K562 (cell line): ENCODE data around the gene C6orf47. TPM values are rescaled to one million over a fixed set of nuclear protein-coding genes. Genes with fewer than 3 reads are reported as not detected.

ENCODE experiments used
- CBFA2T3 ChIP-seq: fragments of 450-650 bp; IDR thresholded peaks from 2 replicates; pipeline ENCODE4 v1.6.1; 2017
- CEBPZ ChIP-seq: fragments of 150-350 bp; IDR thresholded peaks from 2 replicates; pipeline ENCODE4 v1.6.1; 2014; ENCODE audit warnings: low read depth, mild to moderate bottlenecking, low read length, borderline replicate concordance
- CREB5 ChIP-seq: fragments of 250-450 bp; sonication (Bioruptor Pico); IDR thresholded peaks from 2 replicates; pipeline ENCODE4 v1.5.0; 2020; ENCODE audit warnings: mild to moderate bottlenecking
- JUNB ChIP-seq: fragments of 450-650 bp; formaldehyde crosslinking; conservative IDR thresholded peaks from 2 replicates; pipeline ENCODE4 v1.4.0; 2020; ENCODE audit warnings: mild to moderate bottlenecking
- MEF2A ChIP-seq: IDR thresholded peaks from 2 replicates; pipeline ENCODE4 v1.6.1; 2011; ENCODE audit warnings: low read depth, mild to moderate bottlenecking, low read length, moderate library complexity; ENCODE audit not compliant: control insufficient read depth
- PBX2 ChIP-seq, 2 experiments: IDR thresholded peaks in 1 of 2; conservative IDR thresholded peaks in 1 of 2; 2 replicates each; pipeline ENCODE4 v1.6.1; 2016; ENCODE audit warnings: low read depth in 2 of 2, mild to moderate bottlenecking in 1 of 2, missing compliant biosample characterization in 1 of 2, missing genetic modification characterization in 1 of 2, moderate library complexity in 1 of 2
- PRMT5 ChIP-seq: sonication (generic); formaldehyde crosslinking; IDR thresholded peaks from 2 replicates; pipeline ENCODE4 v1.5.0; 2020; ENCODE audit warnings: missing genetic modification reagents
- RUNX1 ChIP-seq: sonication (generic); IDR thresholded peaks from 2 replicates; pipeline ENCODE4 v1.6.1; 2016; ENCODE audit warnings: antibody characterized with exemption, low read depth
- ZNF277 ChIP-seq: fragments of 250-450 bp; sonication (Bioruptor Pico); IDR thresholded peaks from 2 replicates; pipeline ENCODE4 v1.8.0; 2022; ENCODE audit warnings: inconsistent platforms, mild to moderate bottlenecking, moderate library complexity, borderline replicate concordance
- ZNF311 ChIP-seq: fragments of 250-450 bp; sonication (Bioruptor Pico); IDR thresholded peaks from 2 replicates; pipeline ENCODE4 v1.4.0; 2020; ENCODE audit warnings: mild to moderate bottlenecking, moderate library complexity
- ZNF592 ChIP-seq: fragments of 450-650 bp; IDR thresholded peaks from 2 replicates; pipeline ENCODE4 v1.6.1; 2017; ENCODE audit warnings: antibody characterized with exemption, mild to moderate bottlenecking
- ZNF717 ChIP-seq: fragments of 250-450 bp; sonication (Bioruptor Pico); IDR thresholded peaks from 2 replicates; pipeline ENCODE4 v1.5.0; 2021
- ZNF780A ChIP-seq: fragments of 250-450 bp; sonication (Bioruptor Pico); IDR thresholded peaks from 2 replicates; pipeline ENCODE4 v1.5.0; 2021; ENCODE audit warnings: mild to moderate bottlenecking
- polyA plus RNA-seq, 8 experiments: library from polyadenylated mRNA; depleted of rRNA in 4 of 8; stranded (reverse) in 5 of 8; unstranded in 3 of 8; fragments of >200 nt; fragmentation: Nextera tagmentation in 2 of 8; fragmentation: Illumina TruSeq in 1 of 8; extraction: Ambion mirVana in 2 of 8; extraction: Trizol in 1 of 8; gene quantifications; 2 replicates each; pipeline versions ENCODE4 v1.2.1 to v1.2.3, GENCODE V29; 2011 to 2014; ENCODE audit warnings: inconsistent platforms in 1 of 8, missing spikeins in 1 of 8
- total RNA-seq, 7 experiments: library from RNA; depleted of rRNA in 6 of 7; stranded (reverse); fragments of >200 nt in 6 of 7; fragmentation: Illumina TruSeq in 2 of 7; extraction: Trizol in 2 of 7; gene quantifications; 2 replicates each; pipeline versions ENCODE4 v1.2.1 to v1.2.3, GENCODE V29; 2011 to 2021; ENCODE audit warnings: low replicate concordance in 1 of 7

Gene C6orf47
- total and polyA plus RNA-seq, 9 of the 15 experiments (the other 6 are each of a cell fraction or from before 2014, with no cell fraction given), result 0.14 to 43.8 (median 27.0) TPM

- TF ChIP-seq PBX2 (CRISPR knock-in tag; IDR thresholded peaks at IDR 0.05; ENCODE audit: low read depth), result no peak
- TF ChIP-seq PBX2 (tag; conservative IDR thresholded peaks at IDR 0.05; ENCODE audit: low read depth), result no peak
- peak; percentile 92 for TF ChIP-seq JUNB (CRISPR knock-in tag)
- TF ChIP-seq CBFA2T3, result no peak
- no peak for TF ChIP-seq CEBPZ
- no peak for TF ChIP-seq ZNF717 (CRISPR knock-in tag)
- no peak for TF ChIP-seq ZNF311 (CRISPR knock-in tag)
- no peak for TF ChIP-seq ZNF592
- TF ChIP-seq RUNX1, result no peak
- no peak for TF ChIP-seq ZNF780A (CRISPR knock-in tag)
- no peak for TF ChIP-seq MEF2A
- TF ChIP-seq CREB5 (CRISPR knock-in tag), result peak; percentile 63; the same call in 1 of the 2 replicates
- no peak for TF ChIP-seq PRMT5
- no peak for TF ChIP-seq ZNF277
Measured at GRCh38 chr6:31619805-31620585, 40.6 kb downstream of the C6orf47 start (continued).
